22Rv1 (cell line): ENCODE measurements around the gene TM9SF4.

Experiments
- H3K27ac ChIP-seq: fragments of 450-650 bp; 2 replicates; pipeline ENCODE4 v1.5.1; 2017
- ZFX ChIP-seq: fragments of 450-650 bp; IDR thresholded peaks from 2 replicates; pipeline ENCODE4 v1.6.1; 2017; ENCODE audit warnings: antibody characterized with exemption, borderline replicate concordance
- TF ChIP-seq, protein P1 (sequence below): fragments of 450-650 bp; IDR thresholded peaks from 2 replicates; pipeline ENCODE4 v1.5.1; 2017; ENCODE audit warnings: mild to moderate bottlenecking

TM9SF4 gene

DNA sequence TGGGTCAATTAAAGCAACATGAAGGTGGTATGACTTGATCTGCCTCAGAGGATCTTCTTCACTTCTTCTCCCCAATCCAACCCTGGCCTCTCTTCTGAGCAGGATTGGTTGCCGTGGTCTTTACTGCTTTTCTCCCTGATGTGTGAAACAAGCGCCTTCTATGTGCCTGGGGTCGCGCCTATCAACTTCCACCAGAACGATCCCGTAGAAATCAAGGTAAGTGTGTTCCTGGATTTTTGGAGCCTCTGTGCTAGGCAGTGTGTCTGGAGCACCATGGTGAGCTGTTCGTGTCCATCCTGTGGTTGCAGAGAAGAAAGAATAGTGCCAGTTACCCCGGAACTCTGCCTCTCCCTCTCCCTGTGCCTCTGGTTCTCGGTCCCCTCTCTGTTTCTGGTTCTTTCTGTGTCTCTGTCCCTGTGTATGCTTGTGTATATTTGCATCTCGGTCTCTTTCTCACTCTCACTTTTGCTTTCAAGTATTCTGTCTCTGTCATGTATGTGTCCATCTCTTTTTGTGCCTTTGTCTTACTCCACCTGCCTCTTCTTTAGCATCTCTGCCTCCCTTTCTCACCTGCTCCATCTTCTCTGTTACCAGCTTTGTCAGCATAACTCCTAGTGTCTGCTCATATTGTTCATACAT, 23.5 kb downstream of the TM9SF4 start:
- TF ChIP-seq, protein P1, sequence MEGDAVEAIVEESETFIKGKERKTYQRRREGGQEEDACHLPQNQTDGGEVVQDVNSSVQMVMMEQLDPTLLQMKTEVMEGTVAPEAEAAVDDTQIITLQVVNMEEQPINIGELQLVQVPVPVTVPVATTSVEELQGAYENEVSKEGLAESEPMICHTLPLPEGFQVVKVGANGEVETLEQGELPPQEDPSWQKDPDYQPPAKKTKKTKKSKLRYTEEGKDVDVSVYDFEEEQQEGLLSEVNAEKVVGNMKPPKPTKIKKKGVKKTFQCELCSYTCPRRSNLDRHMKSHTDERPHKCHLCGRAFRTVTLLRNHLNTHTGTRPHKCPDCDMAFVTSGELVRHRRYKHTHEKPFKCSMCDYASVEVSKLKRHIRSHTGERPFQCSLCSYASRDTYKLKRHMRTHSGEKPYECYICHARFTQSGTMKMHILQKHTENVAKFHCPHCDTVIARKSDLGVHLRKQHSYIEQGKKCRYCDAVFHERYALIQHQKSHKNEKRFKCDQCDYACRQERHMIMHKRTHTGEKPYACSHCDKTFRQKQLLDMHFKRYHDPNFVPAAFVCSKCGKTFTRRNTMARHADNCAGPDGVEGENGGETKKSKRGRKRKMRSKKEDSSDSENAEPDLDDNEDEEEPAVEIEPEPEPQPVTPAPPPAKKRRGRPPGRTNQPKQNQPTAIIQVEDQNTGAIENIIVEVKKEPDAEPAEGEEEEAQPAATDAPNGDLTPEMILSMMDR = no peak
- no peak for TF ChIP-seq ZFX
- H3K27ac ChIP-seq = no peak overlapping the region

DNA sequence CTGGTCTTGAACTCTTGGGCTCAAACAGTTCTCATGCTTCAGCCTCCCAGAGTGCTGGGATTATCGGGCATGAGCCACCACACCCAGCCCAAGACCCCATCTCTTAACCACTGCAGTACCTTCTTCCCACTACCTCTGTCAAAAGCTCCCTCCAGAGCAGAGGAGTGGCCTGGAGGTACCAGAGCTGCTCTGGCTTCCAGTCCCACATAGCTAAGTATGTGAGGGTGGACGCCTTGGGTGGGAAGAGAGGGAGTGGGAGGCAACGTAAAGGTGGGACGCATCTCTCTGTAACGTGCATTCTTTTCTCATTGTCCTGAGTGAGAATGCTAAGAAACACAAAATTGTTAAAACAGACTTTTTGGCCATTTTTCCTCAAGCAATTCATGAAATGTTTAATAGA, 24.5 kb downstream of the TM9SF4 start:
- no peak for TF ChIP-seq ZFX
- TF ChIP-seq, protein P1 = no peak
- H3K27ac ChIP-seq = no peak overlapping the region

DNA sequence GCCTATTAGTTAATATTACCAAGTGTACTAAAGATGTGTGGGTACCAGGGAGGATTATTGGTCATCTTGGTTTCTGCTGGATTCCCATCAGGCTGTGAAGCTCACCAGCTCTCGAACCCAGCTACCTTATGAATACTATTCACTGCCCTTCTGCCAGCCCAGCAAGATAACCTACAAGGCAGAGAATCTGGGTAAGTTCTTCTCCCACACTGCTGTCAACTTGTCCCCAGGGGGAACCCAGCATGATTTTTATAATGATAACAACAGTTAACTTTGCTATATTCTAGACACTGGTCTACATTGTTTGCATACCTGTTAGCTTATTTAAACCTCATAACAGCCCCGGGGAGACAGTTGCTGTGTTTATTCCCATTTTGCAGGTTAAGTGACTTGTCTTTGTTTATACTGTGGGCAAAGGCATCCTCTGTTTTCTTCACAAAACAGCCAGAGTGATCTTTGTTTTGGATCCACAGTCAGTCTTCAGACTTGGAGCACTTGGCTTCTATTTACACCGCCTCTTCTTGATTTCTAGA, 26.5 kb downstream of the TM9SF4 start:
- no peak overlapping the region for H3K27ac ChIP-seq
- no peak for TF ChIP-seq ZFX
- TF ChIP-seq, protein P1 = no peak

DNA sequence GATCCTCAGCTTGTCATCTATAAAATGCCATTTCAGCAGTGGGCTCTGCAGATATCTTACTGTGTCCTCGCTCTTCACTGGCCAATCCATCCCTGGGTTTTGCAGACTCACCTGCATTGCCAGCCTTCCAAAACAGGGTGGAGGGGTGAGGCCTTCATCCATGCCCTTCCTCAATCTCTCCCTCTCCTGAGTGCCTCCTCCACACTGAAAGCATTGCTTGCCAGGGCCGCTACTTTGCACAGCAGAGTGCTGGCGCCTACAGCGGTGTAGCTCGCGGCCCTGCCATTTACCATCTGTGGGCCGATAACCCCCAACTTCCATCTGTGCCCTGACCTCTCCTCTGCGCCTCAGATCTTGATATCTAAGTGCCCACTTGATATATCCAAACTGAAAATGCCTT, 29.4 kb downstream of the TM9SF4 start:
- H3K27ac ChIP-seq = no peak overlapping the region
- no peak for TF ChIP-seq ZFX
- TF ChIP-seq, protein P1 = no peak

DNA sequence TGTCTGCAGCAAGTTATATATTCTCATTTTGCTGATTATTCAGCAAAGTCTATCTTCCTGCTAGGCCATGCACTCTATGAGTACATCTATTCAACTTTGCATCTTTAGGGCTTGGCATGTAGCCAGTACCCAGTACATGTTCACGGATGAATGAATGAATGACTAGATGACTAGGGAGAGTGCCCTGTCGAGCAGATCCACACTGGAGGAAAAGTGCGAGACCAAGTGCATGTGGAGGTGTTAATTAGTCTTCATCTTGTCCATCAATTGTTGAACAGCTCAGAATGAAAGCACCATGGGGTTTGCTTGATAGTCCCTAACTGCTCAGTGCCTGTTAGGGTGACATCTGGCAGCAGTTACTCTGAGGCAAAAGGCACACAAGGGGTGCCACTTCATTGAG, 30.4 kb downstream of the TM9SF4 start:
- TF ChIP-seq ZFX = no peak
- TF ChIP-seq, protein P1 = no peak

DNA sequence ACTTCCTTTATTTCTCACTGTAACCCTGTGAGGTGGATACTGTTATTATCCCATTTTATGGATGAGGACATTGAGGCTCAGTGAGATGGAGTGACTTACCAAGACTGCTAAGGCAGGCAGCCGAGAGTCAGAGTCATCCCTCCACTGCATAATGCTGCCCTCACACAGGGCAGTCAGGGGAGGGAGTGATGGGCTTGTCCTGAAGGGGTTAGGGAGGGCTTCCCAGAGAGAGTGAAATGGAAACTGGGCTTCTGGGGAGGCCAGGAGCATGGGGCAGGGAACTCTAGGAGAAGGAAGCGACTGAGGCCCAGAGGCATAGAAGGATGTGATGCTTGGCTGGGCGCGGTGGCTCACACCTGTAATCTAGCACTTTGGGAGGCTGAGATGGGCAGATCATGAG, 31.1 kb downstream of the TM9SF4 start:
- no peak for TF ChIP-seq ZFX
- TF ChIP-seq, protein P1 = no peak
- H3K27ac ChIP-seq = no peak overlapping the region

More for the DNA sequence above, 30.4 kb downstream of the TM9SF4 start:
- no peak overlapping the region for H3K27ac ChIP-seq

DNA sequence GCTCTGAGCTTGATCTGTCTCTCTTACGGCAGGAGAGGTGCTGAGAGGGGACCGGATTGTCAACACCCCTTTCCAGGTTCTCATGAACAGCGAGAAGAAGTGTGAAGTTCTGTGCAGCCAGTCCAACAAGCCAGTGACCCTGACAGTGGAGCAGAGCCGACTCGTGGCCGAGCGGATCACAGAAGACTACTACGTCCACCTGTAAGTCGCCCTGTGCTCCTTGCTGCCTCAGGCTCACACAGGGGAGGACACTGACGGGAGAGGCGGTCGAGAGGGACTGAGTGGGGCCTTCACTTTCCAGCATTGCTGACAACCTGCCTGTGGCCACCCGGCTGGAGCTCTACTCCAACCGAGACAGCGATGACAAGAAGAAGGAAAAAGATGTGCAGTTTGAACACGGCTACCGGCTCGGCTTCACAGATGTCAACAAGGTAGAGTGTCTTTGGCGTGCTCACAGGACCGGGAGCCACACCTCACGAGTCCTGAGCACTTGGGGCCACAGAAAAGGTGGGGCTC, 32.0 kb downstream of the TM9SF4 start:
- H3K27ac ChIP-seq = no peak overlapping the region
- no peak for TF ChIP-seq ZFX
- TF ChIP-seq, protein P1 = no peak
